ENCODE measurements around the gene HCST.

Gene HCST

DNA sequence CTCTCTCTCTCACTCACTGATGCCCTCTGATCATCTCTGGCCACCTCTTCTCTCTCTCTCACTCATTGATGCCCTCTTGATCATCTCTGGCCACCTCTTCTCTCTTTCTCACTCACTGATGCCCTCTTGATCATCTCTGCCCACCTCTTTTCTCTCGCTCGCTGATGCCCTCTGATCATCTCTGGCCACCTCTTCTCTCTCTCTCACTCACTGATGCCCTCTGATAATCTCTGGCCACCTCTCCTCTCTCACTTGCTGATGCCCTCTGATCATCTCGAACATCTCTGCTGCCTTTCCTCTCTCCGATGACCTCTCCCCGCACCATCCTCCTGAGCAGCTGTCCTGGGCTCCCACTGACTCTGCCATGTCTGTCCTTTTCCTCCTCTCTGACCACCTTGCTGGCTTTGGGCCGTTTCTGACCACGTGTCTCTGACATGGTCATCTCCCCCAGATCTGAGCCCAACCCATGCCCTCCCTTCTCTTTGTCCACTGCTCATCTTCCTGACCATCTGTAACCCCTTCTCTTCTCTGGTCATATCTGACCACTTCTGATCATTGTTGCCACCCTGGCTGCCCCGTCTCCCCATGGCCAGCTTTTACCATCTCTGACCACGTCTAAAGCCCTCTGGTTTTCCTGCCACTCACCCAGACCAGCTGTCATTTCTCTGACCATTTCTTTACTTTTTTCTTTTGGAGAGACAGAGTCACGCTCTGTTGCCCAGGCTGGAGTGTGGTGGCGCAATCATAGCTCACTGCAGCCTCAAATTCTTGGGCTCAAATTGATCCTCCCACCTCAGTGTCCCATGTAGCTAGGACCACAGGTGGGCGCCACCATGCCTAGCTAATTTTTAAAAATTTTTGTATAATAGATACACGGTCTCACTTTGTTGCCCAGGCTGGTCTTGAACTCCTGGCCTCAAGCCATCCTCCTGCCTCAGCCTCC is 36.2 kb downstream of the HCST start:
- no peak for FAIRE-seq

DNA sequence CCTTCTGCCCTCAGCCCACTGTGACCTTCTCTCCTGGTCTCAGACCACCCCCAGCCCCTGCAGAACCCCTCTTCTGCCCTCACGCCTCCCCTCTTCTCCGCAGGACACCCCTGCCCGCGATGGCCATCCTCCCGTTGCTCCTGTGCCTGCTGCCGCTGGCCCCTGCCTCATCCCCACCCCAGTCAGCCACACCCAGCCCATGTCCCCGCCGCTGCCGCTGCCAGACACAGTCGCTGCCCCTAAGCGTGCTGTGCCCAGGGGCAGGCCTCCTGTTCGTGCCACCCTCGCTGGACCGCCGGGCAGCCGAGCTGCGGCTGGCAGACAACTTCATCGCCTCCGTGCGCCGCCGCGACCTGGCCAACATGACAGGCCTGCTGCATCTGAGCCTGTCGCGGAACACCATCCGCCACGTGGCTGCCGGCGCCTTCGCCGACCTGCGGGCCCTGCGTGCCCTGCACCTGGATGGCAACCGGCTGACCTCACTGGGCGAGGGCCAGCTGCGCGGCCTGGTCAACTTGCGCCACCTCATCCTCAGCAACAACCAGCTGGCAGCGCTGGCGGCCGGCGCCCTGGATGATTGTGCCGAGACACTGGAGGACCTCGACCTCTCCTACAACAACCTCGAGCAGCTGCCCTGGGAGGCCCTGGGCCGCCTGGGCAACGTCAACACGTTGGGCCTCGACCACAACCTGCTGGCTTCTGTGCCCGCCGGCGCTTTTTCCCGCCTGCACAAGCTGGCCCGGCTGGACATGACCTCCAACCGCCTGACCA is 37.2 kb downstream of the HCST start:
- no peak for FAIRE-seq

DNA sequence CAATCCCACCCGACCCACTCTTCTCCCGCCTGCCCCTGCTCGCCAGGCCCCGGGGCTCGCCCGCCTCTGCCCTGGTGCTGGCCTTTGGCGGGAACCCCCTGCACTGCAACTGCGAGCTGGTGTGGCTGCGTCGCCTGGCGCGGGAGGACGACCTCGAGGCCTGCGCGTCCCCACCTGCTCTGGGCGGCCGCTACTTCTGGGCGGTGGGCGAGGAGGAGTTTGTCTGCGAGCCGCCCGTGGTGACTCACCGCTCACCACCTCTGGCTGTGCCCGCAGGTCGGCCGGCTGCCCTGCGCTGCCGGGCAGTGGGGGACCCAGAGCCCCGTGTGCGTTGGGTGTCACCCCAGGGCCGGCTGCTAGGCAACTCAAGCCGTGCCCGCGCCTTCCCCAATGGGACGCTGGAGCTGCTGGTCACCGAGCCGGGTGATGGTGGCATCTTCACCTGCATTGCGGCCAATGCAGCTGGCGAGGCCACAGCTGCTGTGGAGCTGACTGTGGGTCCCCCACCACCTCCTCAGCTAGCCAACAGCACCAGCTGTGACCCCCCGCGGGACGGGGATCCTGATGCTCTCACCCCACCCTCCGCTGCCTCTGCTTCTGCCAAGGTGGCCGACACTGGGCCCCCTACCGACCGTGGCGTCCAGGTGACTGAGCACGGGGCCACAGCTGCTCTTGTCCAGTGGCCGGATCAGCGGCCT is 37.9 kb downstream of the HCST start:
- FAIRE-seq: no peak

DNA sequence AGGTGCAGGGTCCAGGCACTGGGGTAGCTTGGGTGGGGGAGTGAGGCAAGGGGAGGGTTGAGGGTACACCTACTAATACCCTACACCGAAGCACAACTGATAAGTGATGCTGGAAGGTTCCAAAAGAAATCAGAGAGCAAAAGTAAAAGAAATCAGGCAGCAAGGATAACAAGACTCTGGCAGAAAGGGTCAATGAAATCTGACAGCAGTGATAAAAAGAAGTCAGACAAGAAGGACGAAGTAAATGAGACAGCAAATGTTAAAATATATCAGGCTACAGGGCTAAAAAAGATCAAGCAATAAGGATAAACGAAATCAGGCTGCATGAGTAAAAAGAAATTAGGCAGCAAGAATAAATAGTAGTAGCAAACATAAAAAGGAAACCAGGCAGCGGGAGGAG is 38.5 kb downstream of the HCST start:
- FAIRE-seq: no peak

GRCh38 chr19:35942235-35942634 is 39.9 kb downstream of the HCST start:
- no peak for FAIRE-seq

DNA sequence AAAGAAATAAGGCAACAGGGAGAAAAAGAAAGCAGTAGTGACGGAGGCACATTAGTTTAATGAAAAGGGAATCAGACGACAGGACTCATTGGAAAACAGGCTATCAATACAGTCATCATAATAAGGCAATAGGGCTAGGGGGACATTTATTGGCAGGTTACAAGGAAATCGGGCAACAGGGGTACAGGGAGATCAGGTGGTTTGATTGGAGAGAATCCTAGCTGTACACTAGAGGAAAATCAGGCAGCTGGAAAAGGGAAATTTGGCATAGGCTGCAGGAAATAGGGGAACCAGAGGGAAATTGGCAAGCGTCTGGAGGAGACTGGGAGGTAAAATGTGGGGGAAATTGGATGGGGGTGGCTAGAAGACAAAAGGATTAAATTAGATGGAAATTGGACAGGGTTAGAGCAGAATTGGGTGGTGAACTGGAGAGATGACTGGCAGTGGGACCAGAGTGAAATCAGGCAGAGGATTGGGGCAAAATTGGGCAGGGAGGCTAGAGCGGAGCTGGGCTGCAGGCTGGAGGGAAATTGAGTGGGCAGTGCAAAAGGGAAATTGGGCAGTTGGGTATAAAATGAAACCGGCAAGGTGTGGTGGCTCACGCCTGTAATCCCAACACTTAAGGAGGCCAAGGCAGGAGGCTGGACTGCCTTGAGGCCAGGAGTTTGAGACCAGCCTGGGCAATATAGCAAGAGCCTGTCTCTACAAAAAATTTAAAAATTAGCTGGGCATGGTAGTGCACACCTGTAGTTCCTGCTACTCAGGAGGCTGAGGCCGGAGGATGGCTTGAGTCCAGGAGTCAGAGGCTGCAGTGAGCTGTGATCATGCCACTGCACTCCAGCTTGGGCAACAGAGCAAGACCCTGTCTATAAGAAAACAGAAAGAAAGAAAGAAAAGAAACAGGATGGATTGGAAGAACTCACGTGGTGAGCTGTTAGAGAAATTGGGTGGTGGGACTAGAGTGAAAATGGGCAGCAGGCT is 41.3 kb downstream of the HCST start:
- no peak for FAIRE-seq

- FAIRE-seq: no peak
Observed at GRCh38 chr19:35944556-35944955, 42.2 kb downstream of the HCST start.

DNA sequence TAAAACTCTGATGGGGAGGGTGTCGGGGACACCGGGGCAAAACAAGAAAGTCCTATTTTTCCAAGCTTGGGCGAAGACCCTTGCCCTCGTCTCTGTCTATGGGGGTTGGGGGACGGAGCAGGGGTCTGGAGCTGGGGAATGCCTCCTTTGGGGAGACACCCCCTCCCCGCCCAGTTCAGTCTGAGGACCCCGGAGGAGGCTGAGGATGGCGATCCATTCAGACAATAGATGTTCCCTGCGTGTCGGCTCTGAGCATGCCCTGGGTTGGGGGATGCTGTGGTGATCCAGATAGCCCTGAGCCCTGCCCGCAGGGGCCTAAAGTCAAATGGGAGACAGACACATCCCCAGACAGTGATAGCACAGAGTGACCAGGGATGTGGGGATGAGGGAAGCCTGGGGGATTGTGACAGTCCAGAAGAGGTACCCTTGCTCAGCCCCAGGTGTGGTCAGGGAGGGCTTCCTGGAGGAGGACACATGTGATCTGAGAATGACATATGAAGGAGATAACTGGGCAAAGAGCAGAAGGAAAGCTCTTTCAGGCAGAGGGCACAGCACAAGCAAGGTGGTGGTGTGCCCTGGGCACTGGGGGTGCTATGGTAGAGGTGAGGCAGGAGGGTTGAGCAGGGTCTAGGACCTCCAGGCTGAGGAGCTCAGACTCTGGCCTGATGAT is 42.9 kb downstream of the HCST start:
- no peak for FAIRE-seq

DNA sequence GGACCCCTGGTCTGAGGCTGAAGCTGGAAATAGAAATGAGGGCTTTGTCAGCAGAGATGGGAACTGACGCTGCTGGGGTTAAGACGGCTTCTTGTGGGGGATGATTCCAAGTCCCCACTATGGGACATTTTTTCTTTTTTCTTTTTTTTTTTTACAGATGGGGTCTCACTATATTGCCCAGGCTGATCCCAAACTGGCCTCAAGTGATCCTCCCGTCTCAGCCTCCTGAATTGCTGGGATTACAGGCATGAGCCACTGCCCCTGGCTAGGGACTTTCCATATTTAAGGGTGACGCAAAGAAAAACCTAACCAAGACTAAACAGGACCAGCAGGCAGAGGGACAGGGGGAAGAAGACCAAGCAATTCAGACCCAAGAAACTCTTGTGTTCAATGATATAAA is 43.9 kb downstream of the HCST start:
- FAIRE-seq: no peak

- FAIRE-seq: no peak
Observed at GRCh38 chr19:35949131-35949530, 46.8 kb downstream of the HCST start.
